SK-N-SH (cell line): ENCODE data around the gene PCYT1B. TPM values are rescaled to one million over a fixed set of nuclear protein-coding genes. Genes with fewer than 3 reads are reported as not detected.

ENCODE experiments used
- CTCF ChIA-PET: fragments of 300-600, 350-600 bp; formaldehyde crosslinking; extraction: SDS; loops from one replicate; lab custom pipeline; 2021; lab: Yijun Ruan, JAX
- POLR2A ChIA-PET: fragments of 350-600 bp; sonication (Branson Sonifier 250); formaldehyde crosslinking; extraction: SDS; loops from one replicate; lab custom pipeline; 2020; ENCODE audit warnings: antibody characterized with exemption, inconsistent platforms; lab: Yijun Ruan, JAX
- DNase-seq: peaks from one replicate; pipeline ENCODE4 v3.0.0; 2012
- H2AFZ ChIP-seq: fragments of 200-600 bp; sonication (generic); 2 replicates; pipeline ENCODE4 v1.8.1; 2016; ENCODE audit warnings: antibody characterized with exemption, mild to moderate bottlenecking, low read depth
- H3F3A ChIP-seq: fragments of 200-600 bp; sonication (generic); replicated peaks from 2 replicates; pipeline ENCODE3; 2016; ENCODE audit warnings: antibody characterized with exemption, mild to moderate bottlenecking; ENCODE audit not compliant: insufficient read depth
- H3K27ac ChIP-seq, 2 experiments: fragments of 200-500 bp in 1 of 2; fragments of 200-600 bp in 1 of 2; sonication (Bioruptor generic) in 1 of 2; sonication (generic), shearing (Covaris generic) in 1 of 2; 2 replicates each; pipeline versions ENCODE4 v1.5.1 to v1.6.1; 2014 to 2016; ENCODE audit warnings: low read depth in 2 of 2, inconsistent platforms in 1 of 2, low read length in 1 of 2, mild to moderate bottlenecking in 1 of 2, mixed read lengths in 1 of 2
- H3K27me3 ChIP-seq: fragments of 200-600 bp; sonication (generic), shearing (Covaris generic); 2 replicates; pipeline ENCODE4 v1.6.1; 2016; ENCODE audit warnings: mixed run types; ENCODE audit not compliant: insufficient read depth
- H3K36me3 ChIP-seq, 2 experiments: fragments of 200-500 bp in 1 of 2; fragments of 200-600 bp in 1 of 2; sonication (Bioruptor generic) in 1 of 2; sonication (generic) in 1 of 2; replicated peaks in 1 of 2; 2 replicates each; pipeline versions ENCODE3 to v1.5.1; 2014 to 2016; ENCODE audit warnings: low read length in 1 of 2, mild to moderate bottlenecking in 1 of 2; ENCODE audit not compliant: insufficient read depth in 2 of 2, control insufficient read depth in 1 of 2
- H3K4me1 ChIP-seq, 2 experiments: fragments of 200-500 bp in 1 of 2; fragments of 200-600 bp in 1 of 2; sonication (Bioruptor generic) in 1 of 2; sonication (generic), shearing (Covaris generic) in 1 of 2; 2 replicates each; pipeline versions ENCODE4 v1.5.1 to v1.6.1; 2014 to 2016; ENCODE audit warnings: low read depth in 1 of 2, low read length in 1 of 2, mixed run types in 1 of 2; ENCODE audit not compliant: insufficient read depth in 2 of 2, control insufficient read depth in 1 of 2
- H3K4me2 ChIP-seq: fragments of 200-600 bp; sonication (generic), shearing (Covaris generic); 2 replicates; pipeline ENCODE4 v1.6.1; 2017; ENCODE audit warnings: mixed run types
- H3K4me3 ChIP-seq, 2 experiments: fragments of 200-500 bp in 1 of 2; fragments of 200-600 bp in 1 of 2; sonication (Bioruptor generic) in 1 of 2; sonication (generic), shearing (Covaris generic) in 1 of 2; 2 replicates each; pipeline versions ENCODE4 v1.5.1 to v1.8.1; 2014 to 2016; ENCODE audit warnings: low read depth in 2 of 2, inconsistent platforms in 1 of 2, low read length in 1 of 2, mild to moderate bottlenecking in 1 of 2, mixed read lengths in 1 of 2, moderate library complexity in 1 of 2
- H3K79me2 ChIP-seq: fragments of 200-600 bp; sonication (generic); 2 replicates; pipeline ENCODE4 v1.8.1; 2017; ENCODE audit warnings: mild to moderate bottlenecking; ENCODE audit not compliant: insufficient read depth
- H3K9ac ChIP-seq: fragments of 200-600 bp; sonication (generic); 2 replicates; pipeline ENCODE4 v1.6.1; 2017; ENCODE audit warnings: mixed run types
- H3K9me2 ChIP-seq: fragments of 200-600 bp; sonication (generic); 2 replicates; pipeline ENCODE4 v1.6.1; 2017; ENCODE audit warnings: mixed run types
- H3K9me3 ChIP-seq: fragments of 200-600 bp; sonication (generic); 2 replicates; pipeline ENCODE4 v1.6.1; 2017; ENCODE audit warnings: mixed run types, mild to moderate bottlenecking, moderate library complexity
- H4K20me1 ChIP-seq: fragments of 200-600 bp; sonication (generic); 2 replicates; pipeline ENCODE4 v1.6.1; 2017; ENCODE audit warnings: mild to moderate bottlenecking, mixed run types; ENCODE audit not compliant: insufficient read depth
- CHD2 ChIP-seq: fragments of 150-350 bp; IDR thresholded peaks from 2 replicates; pipeline ENCODE4 v1.6.1; 2018; ENCODE audit warnings: low read length; ENCODE audit not compliant: partially characterized antibody
- FOSL2 ChIP-seq: IDR thresholded peaks from 2 replicates; pipeline ENCODE4 v1.4.0; 2012; ENCODE audit warnings: low read depth, mild to moderate bottlenecking, moderate library complexity, borderline replicate concordance
- FOXJ3 ChIP-seq: sonication (generic); formaldehyde crosslinking; IDR thresholded peaks from 2 replicates; pipeline ENCODE4 v1.5.1; 2020; ENCODE audit warnings: mild to moderate bottlenecking, missing genetic modification reagents
- GABPA ChIP-seq: IDR thresholded peaks from 2 replicates; pipeline ENCODE4 v1.4.0; 2012; ENCODE audit warnings: low read depth, mild to moderate bottlenecking
- GATA2 ChIP-seq: sonication (generic); formaldehyde crosslinking; IDR thresholded peaks from 2 replicates; pipeline ENCODE4 v1.5.0; 2020; ENCODE audit warnings: mild to moderate bottlenecking, missing genetic modification reagents
- JUND ChIP-seq: IDR thresholded peaks from 2 replicates; pipeline ENCODE4 v1.4.0; 2012
- MEF2A ChIP-seq: IDR thresholded peaks from 2 replicates; pipeline ENCODE4 v1.4.0; 2012; ENCODE audit warnings: low read depth, borderline replicate concordance
- NFIC ChIP-seq: IDR thresholded peaks from 2 replicates; pipeline ENCODE4 v1.4.0; 2012; ENCODE audit warnings: borderline replicate concordance
- PBX3 ChIP-seq: IDR thresholded peaks from 2 replicates; pipeline ENCODE4; 2012
- POLR2AphosphoS5 ChIP-seq: IDR thresholded peaks from 2 replicates; pipeline ENCODE4 v1.6.1; 2012; ENCODE audit warnings: low read depth, low read length
- RAD21 ChIP-seq: IDR thresholded peaks from 2 replicates; pipeline ENCODE4 v1.6.1; 2012; ENCODE audit warnings: mild to moderate bottlenecking, low read length
- RCOR1 ChIP-seq: fragments of 150-350 bp; IDR thresholded peaks from 2 replicates; pipeline ENCODE4 v1.6.1; 2017; ENCODE audit warnings: antibody characterized with exemption, low read length
- RFX5 ChIP-seq: IDR thresholded peaks from 2 replicates; pipeline ENCODE4 v1.6.1; 2012; ENCODE audit warnings: mild to moderate bottlenecking, improper control_type of control experiment, low read length
- SIN3A ChIP-seq: IDR thresholded peaks from 2 replicates; pipeline ENCODE4 v1.6.1; 2012; ENCODE audit warnings: low read depth, mild to moderate bottlenecking, low read length, moderate library complexity, borderline replicate concordance
- SMC3 ChIP-seq: IDR thresholded peaks from 2 replicates; pipeline ENCODE4 v1.6.1; 2012; ENCODE audit warnings: low read depth, low read length, improper control_type of control experiment
- TEAD4 ChIP-seq: IDR thresholded peaks from 2 replicates; pipeline ENCODE4 v1.4.0; 2012; ENCODE audit warnings: mild to moderate bottlenecking, borderline replicate concordance; ENCODE audit not compliant: insufficient read depth
- USF1 ChIP-seq: IDR thresholded peaks from 2 replicates; pipeline ENCODE4 v1.4.0; 2012; ENCODE audit warnings: low read depth, borderline replicate concordance
- ZBTB33 ChIP-seq: IDR thresholded peaks from 2 replicates; pipeline ENCODE4 v1.4.0; 2012; ENCODE audit warnings: low read depth, borderline replicate concordance
- WGBS: methylation state at CpG from one replicate; pipeline ENCODE4 v1.1.6; 2017; ENCODE audit warnings: low lambda C conversion rate; 5-methylcytosine and 5-hydroxymethylcytosine counted together
- polyA plus RNA-seq, 3 experiments: library from polyadenylated mRNA; depleted of rRNA; stranded (reverse); fragments of >200 nt; gene quantifications; 2 replicates each; pipeline ENCODE4 v1.2.3, GENCODE V29; 2012

Gene PCYT1B
- polyA plus RNA-seq, 1 of the 3 experiments (the other 2 are of a cell fraction), result 2.6 TPM

GRCh38 chrX:24646006-24646405, 1.1 kb downstream of the PCYT1B start:
- TF ChIP-seq MEF2A (no peak), RAD21 (no peak), FOSL2 (no peak), JUND (no peak), TEAD4 (no peak), FOXJ3 (CRISPR knock-in tag) (no peak), PBX3 (no peak), POLR2AphosphoS5 (no peak), SMC3 (no peak), SIN3A (no peak), RCOR1 (no peak), RFX5 (no peak), CHD2 (no peak), USF1 (no peak), NFIC (no peak), ZBTB33 (no peak), GATA2 (no peak), GABPA (no peak)
- ChIA-PET POLR2A (no interaction called here), CTCF (interaction anchor here (1.7 kb wide), 1 partner anchor 25 kb away, joined by 5 read pairs; no protein-coding TSS in a partner anchor)
- no peaks in the 10 kb centered on the region for H3K9me3 ChIP-seq
- H3K4me3 ChIP-seq, result peak overlapping the region; percentile 50 to 63; a peak in 3 of 4 replicates
- no peaks in the 10 kb centered on the region for H3K9me2 ChIP-seq
- peak overlapping the region; percentile 78; the same call in 1 of the 2 replicates for H2AFZ ChIP-seq
- no peaks in the 10 kb centered on the region for H3K79me2 ChIP-seq
- peak overlapping the region; percentile 69 for H3K4me2 ChIP-seq
- no peak overlapping the region for H3K9ac ChIP-seq
- H4K20me1 ChIP-seq, result no peaks in the 10 kb centered on the region
- no peaks in the 10 kb centered on the region for H3F3A ChIP-seq
- no peak overlapping the region for H3K27ac ChIP-seq
- peaks cover 0 to 8% of the 10 kb centered on the region in 2 experiments; a peak in 1 of 4 replicates for H3K4me1 ChIP-seq
- no peak for DNase-seq
- 25% methylated on average over 10 of the region's 10 CpGs for WGBS
- H3K27me3 ChIP-seq, result no peaks in the 10 kb centered on the region; the same call in 1 of the 2 replicates
- H3K36me3 ChIP-seq, result no peaks in the 10 kb centered on the region
